AG04450 (cell line): ENCODE results near the gene VAMP5. TPM values are rescaled to one million over a fixed set of nuclear protein-coding genes. Genes with fewer than 3 reads are reported as not detected.
"Not testable (repeated sequence)": the region's sequence is repeated elsewhere in the genome, so short reads cannot be mapped to it uniquely, and the experiment has no call there.

Experiments
- CTCF ChIA-PET: fragments of 300-600, 350-600 bp; formaldehyde crosslinking; extraction: SDS; loops from one replicate; lab custom pipeline; 2022; ENCODE audit warnings: antibody characterized with exemption, inconsistent platforms; lab: Charles Lee
- POLR2A ChIA-PET: fragments of 350-600 bp; formaldehyde crosslinking; extraction: SDS; loops from one replicate; lab custom pipeline; 2021; ENCODE audit warnings: antibody characterized with exemption, inconsistent platforms; lab: Yijun Ruan, JAX
- DNase-seq: peaks from one replicate; pipeline ENCODE4 v3.0.0-alpha.2; 2011; ENCODE audit warnings: low read depth, low spot score
- H3K27ac ChIP-seq: one replicate; pipeline ENCODE4 v1.5.1; 2012; ENCODE audit warnings: low read depth, low read length, control low read depth
- H3K27me3 ChIP-seq: one replicate; pipeline ENCODE4 v1.6.0; 2012; ENCODE audit warnings: low read length; ENCODE audit not compliant: control insufficient read depth, insufficient read depth
- H3K4me3 ChIP-seq: 2 replicates; pipeline ENCODE4 v1.5.1; 2011; ENCODE audit warnings: mild to moderate bottlenecking, low read depth, low read length, control low read depth
- H3K9me3 ChIP-seq: 2 replicates; pipeline ENCODE4 v1.5.1; 2012; ENCODE audit warnings: low read length; ENCODE audit not compliant: control insufficient read depth, insufficient read depth
- polyA plus RNA-seq: library from polyadenylated mRNA; depleted of rRNA; stranded (reverse); fragments of >200 nt; gene quantifications from 2 replicates; pipeline ENCODE4 v1.2.3, GENCODE V29; 2011
- TF ChIP-seq, protein P1 (sequence below): IDR thresholded peaks from 2 replicates; pipeline ENCODE4 v1.5.1; 2011; ENCODE audit warnings: low read depth, low read length, control low read depth, inconsistent platforms

VAMP5 gene
- polyA plus RNA-seq, 1 experiment = 100 TPM

DNA sequence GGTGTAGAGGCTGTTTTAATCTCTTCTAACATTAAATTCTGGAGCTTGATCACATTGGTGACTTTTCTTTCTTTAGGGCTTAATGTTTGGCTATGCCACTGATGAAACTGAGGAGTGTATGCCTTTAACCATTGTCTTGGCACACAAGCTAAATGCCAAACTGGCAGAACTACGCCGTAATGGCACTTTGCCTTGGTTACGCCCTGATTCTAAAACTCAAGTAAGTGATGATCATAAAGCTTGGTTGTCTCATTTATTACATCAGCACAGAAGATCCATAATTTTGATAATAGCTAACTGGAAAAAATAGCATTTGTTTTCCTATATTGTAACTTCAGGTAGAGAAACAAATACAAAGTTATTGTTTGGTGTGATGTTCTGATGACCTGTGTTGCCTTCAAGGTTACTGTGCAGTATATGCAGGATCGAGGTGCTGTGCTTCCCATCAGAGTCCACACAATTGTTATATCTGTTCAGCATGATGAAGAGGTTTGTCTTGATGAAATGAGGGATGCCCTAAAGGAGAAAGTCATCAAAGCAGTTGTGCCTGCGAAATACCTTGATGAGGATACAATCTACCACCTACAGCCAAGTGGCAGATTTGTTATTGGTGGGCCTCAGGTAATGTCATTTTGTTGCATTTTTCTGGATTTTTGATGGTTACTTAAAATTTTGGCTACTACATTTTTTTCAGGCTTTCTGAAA lies 42.3 kb upstream of the VAMP5 start:
- TF ChIP-seq, protein P1, sequence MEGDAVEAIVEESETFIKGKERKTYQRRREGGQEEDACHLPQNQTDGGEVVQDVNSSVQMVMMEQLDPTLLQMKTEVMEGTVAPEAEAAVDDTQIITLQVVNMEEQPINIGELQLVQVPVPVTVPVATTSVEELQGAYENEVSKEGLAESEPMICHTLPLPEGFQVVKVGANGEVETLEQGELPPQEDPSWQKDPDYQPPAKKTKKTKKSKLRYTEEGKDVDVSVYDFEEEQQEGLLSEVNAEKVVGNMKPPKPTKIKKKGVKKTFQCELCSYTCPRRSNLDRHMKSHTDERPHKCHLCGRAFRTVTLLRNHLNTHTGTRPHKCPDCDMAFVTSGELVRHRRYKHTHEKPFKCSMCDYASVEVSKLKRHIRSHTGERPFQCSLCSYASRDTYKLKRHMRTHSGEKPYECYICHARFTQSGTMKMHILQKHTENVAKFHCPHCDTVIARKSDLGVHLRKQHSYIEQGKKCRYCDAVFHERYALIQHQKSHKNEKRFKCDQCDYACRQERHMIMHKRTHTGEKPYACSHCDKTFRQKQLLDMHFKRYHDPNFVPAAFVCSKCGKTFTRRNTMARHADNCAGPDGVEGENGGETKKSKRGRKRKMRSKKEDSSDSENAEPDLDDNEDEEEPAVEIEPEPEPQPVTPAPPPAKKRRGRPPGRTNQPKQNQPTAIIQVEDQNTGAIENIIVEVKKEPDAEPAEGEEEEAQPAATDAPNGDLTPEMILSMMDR = no peak
- ChIA-PET CTCF (interaction anchor here (3.1 to 7.2 kb wide), 2 partner anchors 9 to 123 kb away, joined by 13 to 53 read pairs; partner anchors contain the start of gene SH2D6), POLR2A (interaction anchor here (1.4 to 5.0 kb wide), 5 partner anchors 8 to 121 kb away, joined by 7 to 172 read pairs (median 81); partner anchors contain the start of gene SH2D6)
- no peaks in the 10 kb centered on the region for H3K27me3 ChIP-seq
- H3K4me3 ChIP-seq = peak overlapping the region; percentile 100
- DNase-seq = no peak
- no peaks in the 10 kb centered on the region; the same call in 1 of the 2 replicates for H3K9me3 ChIP-seq
- no peak overlapping the region for H3K27ac ChIP-seq

DNA sequence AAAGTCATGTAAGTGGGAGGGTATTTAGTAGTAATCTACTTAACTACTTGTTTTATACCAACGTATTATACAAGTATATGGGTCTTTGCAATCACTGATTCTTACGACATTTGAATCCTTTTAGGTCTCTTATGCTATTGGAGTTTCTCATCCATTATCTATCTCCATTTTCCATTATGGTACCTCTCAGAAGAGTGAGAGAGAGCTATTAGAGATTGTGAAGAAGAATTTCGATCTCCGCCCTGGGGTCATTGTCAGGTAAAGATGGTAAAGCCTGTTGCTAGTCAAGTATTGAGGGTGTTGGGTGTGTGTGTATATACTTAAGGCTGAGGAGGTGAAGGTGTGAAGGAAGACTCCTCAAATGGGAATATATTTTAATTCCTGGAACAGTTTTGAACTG lies 41.5 kb upstream of the VAMP5 start:
- TF ChIP-seq, protein P1 = no peak
- peak overlapping the region; percentile 100 for H3K4me3 ChIP-seq
- no peaks in the 10 kb centered on the region for H3K27me3 ChIP-seq
- POLR2A ChIA-PET = no interaction called here
- no peak for DNase-seq
- CTCF ChIA-PET = interaction anchor here (0.8 to 7.2 kb wide), 3 partner anchors 8 to 186 kb away, joined by 3 to 53 read pairs (median 13); partner anchors contain the start of gene SH2D6
- H3K9me3 ChIP-seq = no peaks in the 10 kb centered on the region; the same call in 1 of the 2 replicates
- H3K27ac ChIP-seq = no peak overlapping the region

DNA sequence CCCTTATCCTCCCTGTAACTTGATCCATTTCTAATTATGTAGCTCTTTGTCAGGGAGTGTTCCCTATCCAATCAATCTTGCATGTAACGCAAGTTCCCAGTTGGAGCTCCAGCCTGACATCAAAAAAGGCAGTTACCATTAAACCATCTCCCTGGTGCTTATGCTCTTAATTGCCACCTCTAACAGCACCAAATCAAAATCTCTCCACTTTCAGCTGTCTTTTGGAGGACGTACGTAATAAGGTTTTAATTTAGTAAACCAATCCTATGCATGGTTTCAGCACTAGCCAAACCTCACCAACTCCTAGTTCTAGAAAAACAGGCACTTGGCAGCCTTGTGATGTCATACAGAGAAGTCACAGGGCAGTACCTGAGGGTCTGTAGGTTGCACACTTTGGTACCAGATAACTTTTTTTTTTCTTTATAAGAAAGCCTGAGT lies 40.0 kb upstream of the VAMP5 start:
- POLR2A ChIA-PET = interaction anchor here (1.5 kb wide), 1 partner anchor 123 kb away, joined by 4 read pairs; no protein-coding TSS in a partner anchor
- H3K9me3 ChIP-seq, H3K27me3 ChIP-seq, H3K4me3 ChIP-seq, DNase-seq: not testable (repeated sequence)
- CTCF ChIA-PET = interaction anchor here (2.3 kb wide), 1 partner anchor 124 kb away, joined by 14 read pairs; no protein-coding TSS in a partner anchor
- H3K27ac ChIP-seq = peak overlapping the region; percentile 22

DNA sequence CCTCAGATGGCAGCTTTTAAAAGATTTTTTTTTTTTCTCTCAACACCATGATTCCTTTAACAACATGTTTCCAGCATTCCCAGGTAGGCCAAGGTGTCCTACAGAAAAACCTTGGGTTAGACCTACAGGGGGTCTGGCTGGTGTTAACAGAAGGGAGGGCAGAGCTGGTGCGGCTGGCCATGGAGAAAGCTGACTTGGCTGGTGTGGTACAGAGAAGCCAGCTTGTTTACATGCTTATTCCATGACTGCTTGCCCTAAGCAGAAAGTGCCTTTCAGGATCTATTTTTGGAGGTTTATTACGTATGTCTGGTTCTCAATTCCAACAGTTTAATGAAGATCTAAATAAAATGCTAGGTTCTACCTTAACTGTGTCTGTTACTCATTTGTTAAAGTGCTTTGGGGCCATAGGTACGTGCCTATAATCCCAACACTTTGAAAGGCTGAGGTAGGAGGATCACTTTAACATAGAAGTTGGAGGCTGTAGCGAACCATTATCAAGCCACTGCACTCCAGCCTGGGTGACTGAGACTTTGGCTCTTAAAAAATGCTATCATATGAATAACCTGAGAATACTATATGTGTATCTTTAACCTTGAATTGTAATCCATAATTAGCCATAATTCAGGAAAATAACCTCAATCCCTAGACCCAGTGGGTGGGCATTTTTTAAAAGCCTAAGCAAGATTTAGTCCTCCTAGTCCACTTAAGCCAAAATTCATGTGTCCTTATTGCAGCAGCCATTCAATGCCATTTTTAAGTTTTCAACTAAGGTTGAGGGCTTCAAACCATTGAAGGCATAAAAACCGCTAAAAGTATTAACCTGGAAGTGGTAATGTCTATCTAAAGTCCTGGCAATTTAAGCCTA lies 39.1 kb upstream of the VAMP5 start:
- H3K27me3 ChIP-seq, DNase-seq, H3K4me3 ChIP-seq, H3K9me3 ChIP-seq, H3K27ac ChIP-seq: not testable (repeated sequence)
- ChIA-PET CTCF (interaction anchor here (2.3 kb wide), 1 partner anchor 125 kb away, joined by 14 read pairs; no protein-coding TSS in a partner anchor), POLR2A (interaction anchor here (0.8 to 1.8 kb wide), 5 partner anchors 12 to 128 kb away, joined by 3 to 12 read pairs (median 4); no protein-coding TSS in a partner anchor)

DNA sequence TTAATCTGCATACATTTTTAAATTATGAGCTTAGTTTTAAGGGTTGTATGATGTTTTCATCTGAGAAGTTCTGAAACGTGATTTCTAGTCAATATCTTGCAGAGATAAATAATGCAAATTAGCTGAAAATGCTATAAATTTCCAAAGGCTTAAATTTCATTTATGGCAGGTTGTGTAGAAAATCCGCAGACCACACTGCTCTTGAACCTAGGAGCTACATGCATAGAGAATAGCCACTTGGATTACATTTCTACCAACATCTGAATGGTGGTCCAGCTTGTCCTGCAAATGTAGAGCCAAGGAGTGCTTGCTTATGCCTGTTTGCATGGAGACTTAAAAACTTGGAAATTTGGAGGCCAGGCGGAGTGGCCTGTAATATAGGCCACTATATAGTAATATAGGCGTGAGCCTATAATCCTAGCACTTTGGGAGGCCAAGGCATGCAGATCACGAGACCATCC lies 38.4 kb upstream of the VAMP5 start:
- POLR2A ChIA-PET = interaction anchor here (0.7 to 1.8 kb wide), 5 partner anchors 11 to 129 kb away, joined by 3 to 12 read pairs (median 3); partner anchors contain the start of gene SH2D6
- no peak for DNase-seq
- Histone ChIP-seq H3K9me3 (no peaks in the 10 kb centered on the region), H3K27me3 (no peaks in the 10 kb centered on the region), H3K27ac (no peak overlapping the region), H3K4me3 (no peak overlapping the region)
- CTCF ChIA-PET = interaction anchor here (2.3 kb wide), 1 partner anchor 125 kb away, joined by 14 read pairs; no protein-coding TSS in a partner anchor
- TF ChIP-seq, protein P1 = no peak
